Germinal center (tissue), 1 donor: ENCODE data around the gene CHRM5.
"Not testable (repeated sequence)": the region's sequence is repeated elsewhere in the genome, so short reads cannot be mapped to it uniquely, and the experiment has no call there.

ENCODE experiments used
- DNase-seq: peaks from one replicate; pipeline ENCODE4 v3.0.0; 2012; ENCODE audit warnings: mixed read lengths, low spot score

Gene CHRM5

GRCh38 chr15:34039790-34040113 lies 71.5 kb downstream of the CHRM5 start:
- no peak for DNase-seq

GRCh38 chr15:34043391-34043790 lies 75.1 kb downstream of the CHRM5 start:
- DNase-seq, result no peak

- no peak for DNase-seq
Measured at GRCh38 chr15:34043813-34044212, 75.5 kb downstream of the CHRM5 start.

GRCh38 chr15:34046471-34047145 lies 78.3 kb downstream of the CHRM5 start:
- no peak for DNase-seq

- DNase-seq, result no peak
Measured at GRCh38 chr15:34047893-34048775, 79.8 kb downstream of the CHRM5 start.

- DNase-seq, result no peak
Measured at GRCh38 chr15:34049112-34049511, 80.8 kb downstream of the CHRM5 start.

- DNase-seq, result not testable (repeated sequence)
Measured at GRCh38 chr15:34050385-34050784, 82.1 kb downstream of the CHRM5 start.

GRCh38 chr15:34054081-34054707 lies 85.9 kb downstream of the CHRM5 start:
- no peak for DNase-seq

- no peak for DNase-seq
Measured at GRCh38 chr15:34055868-34056595, 87.7 kb downstream of the CHRM5 start.

GRCh38 chr15:34056911-34057310 lies 88.6 kb downstream of the CHRM5 start:
- DNase-seq, result no peak

GRCh38 chr15:34059476-34059875 lies 91.2 kb downstream of the CHRM5 start:
- no peak for DNase-seq

- DNase-seq, result no peak
Measured at GRCh38 chr15:34059946-34060345, 91.6 kb downstream of the CHRM5 start.

GRCh38 chr15:34064438-34064837 lies 96.1 kb downstream of the CHRM5 start:
- no peak for DNase-seq

GRCh38 chr15:34065261-34065660 lies 97.0 kb downstream of the CHRM5 start:
- no peak for DNase-seq

- no peak for DNase-seq
Measured at GRCh38 chr15:34065941-34066340, 97.6 kb downstream of the CHRM5 start.

- DNase-seq, result no peak
Measured at GRCh38 chr15:34070003-34070402, 101.7 kb downstream of the CHRM5 start.

- no peak for DNase-seq
Measured at GRCh38 chr15:34076785-34077184, 108.5 kb downstream of the CHRM5 start.

GRCh38 chr15:34078900-34079299 lies 110.6 kb downstream of the CHRM5 start:
- DNase-seq, result no peak

- DNase-seq, result no peak
Measured at GRCh38 chr15:34079904-34080303, 111.6 kb downstream of the CHRM5 start.

GRCh38 chr15:34084086-34084485 lies 115.8 kb downstream of the CHRM5 start:
- DNase-seq, result no peak

- no peak for DNase-seq
Measured at GRCh38 chr15:34085746-34086145, 117.4 kb downstream of the CHRM5 start.

- no peak for DNase-seq
Measured at GRCh38 chr15:34099914-34100313, 131.6 kb downstream of the CHRM5 start.
